Measurements from ENCODE around the gene NELL1.

DNA sequence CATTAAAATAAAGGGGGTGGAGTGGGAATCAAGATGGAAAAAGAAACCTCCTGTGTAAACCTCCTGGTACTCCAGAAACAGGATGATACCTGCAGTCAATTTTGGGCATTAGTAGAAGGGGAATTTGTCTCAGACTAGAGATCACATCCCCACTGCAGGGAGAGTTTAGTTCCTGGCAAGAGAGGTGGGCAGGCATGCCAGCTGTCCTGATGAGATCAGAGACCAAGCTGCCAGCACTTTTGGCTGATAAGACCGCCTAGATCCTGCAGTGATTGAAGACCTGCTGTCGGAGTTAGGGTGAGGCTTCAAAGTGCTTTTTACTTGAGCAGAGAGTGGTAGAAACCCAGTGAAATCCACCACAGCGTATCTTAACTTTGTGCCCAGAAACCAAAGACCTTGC is 29.7 kb upstream of the NELL1 start:
- TF ChIP-seq, protein P1, sequence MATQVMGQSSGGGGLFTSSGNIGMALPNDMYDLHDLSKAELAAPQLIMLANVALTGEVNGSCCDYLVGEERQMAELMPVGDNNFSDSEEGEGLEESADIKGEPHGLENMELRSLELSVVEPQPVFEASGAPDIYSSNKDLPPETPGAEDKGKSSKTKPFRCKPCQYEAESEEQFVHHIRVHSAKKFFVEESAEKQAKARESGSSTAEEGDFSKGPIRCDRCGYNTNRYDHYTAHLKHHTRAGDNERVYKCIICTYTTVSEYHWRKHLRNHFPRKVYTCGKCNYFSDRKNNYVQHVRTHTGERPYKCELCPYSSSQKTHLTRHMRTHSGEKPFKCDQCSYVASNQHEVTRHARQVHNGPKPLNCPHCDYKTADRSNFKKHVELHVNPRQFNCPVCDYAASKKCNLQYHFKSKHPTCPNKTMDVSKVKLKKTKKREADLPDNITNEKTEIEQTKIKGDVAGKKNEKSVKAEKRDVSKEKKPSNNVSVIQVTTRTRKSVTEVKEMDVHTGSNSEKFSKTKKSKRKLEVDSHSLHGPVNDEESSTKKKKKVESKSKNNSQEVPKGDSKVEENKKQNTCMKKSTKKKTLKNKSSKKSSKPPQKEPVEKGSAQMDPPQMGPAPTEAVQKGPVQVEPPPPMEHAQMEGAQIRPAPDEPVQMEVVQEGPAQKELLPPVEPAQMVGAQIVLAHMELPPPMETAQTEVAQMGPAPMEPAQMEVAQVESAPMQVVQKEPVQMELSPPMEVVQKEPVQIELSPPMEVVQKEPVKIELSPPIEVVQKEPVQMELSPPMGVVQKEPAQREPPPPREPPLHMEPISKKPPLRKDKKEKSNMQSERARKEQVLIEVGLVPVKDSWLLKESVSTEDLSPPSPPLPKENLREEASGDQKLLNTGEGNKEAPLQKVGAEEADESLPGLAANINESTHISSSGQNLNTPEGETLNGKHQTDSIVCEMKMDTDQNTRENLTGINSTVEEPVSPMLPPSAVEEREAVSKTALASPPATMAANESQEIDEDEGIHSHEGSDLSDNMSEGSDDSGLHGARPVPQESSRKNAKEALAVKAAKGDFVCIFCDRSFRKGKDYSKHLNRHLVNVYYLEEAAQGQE (IDR thresholded peaks at IDR 0.05; ENCODE audit: low read depth, low read length): no peak
- TF ChIP-seq, protein P2, sequence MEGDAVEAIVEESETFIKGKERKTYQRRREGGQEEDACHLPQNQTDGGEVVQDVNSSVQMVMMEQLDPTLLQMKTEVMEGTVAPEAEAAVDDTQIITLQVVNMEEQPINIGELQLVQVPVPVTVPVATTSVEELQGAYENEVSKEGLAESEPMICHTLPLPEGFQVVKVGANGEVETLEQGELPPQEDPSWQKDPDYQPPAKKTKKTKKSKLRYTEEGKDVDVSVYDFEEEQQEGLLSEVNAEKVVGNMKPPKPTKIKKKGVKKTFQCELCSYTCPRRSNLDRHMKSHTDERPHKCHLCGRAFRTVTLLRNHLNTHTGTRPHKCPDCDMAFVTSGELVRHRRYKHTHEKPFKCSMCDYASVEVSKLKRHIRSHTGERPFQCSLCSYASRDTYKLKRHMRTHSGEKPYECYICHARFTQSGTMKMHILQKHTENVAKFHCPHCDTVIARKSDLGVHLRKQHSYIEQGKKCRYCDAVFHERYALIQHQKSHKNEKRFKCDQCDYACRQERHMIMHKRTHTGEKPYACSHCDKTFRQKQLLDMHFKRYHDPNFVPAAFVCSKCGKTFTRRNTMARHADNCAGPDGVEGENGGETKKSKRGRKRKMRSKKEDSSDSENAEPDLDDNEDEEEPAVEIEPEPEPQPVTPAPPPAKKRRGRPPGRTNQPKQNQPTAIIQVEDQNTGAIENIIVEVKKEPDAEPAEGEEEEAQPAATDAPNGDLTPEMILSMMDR (IDR thresholded peaks at IDR 0.05): no peak
- TF ChIP-seq USF2 (IDR thresholded peaks at IDR 0.05; ENCODE audit: borderline replicate concordance, low read depth, low read length): no peak
- TF ChIP-seq EZH2phosphoT487 (IDR thresholded peaks at IDR 0.05; ENCODE audit: borderline replicate concordance, low read depth): no peak
- TF ChIP-seq POLR2AphosphoS5 (IDR thresholded peaks at IDR 0.05; ENCODE audit: low read depth, low read length): no peak
- no peak for TF ChIP-seq MAX (IDR thresholded peaks at IDR 0.05; ENCODE audit: low read depth)
- no peak for TF ChIP-seq YY1 (IDR thresholded peaks at IDR 0.05; ENCODE audit: low read depth)
